Stomach (tissue), 9 donors: ENCODE results near the gene COPS2. TPM values are rescaled to one million over a fixed set of nuclear protein-coding genes. Genes with fewer than 3 reads are reported as not detected.

Experiments
- DNase-seq, 2 donors: peaks; one replicate each; pipeline versions ENCODE4 v3.0.0 to v3.0.0-alpha.2; 2013 to 2019
- H3K27ac ChIP-seq, 5 donors: fragments of 200-600 bp in 4 of 5; sonication (generic) in 4 of 5; one replicate each; pipeline ENCODE4 v1.5.1; 2013 to 2019; ENCODE audit warnings: mild to moderate bottlenecking in 1 of 5, moderate library complexity in 1 of 5
- H3K27me3 ChIP-seq, 3 donors: fragments of 200-600 bp; sonication (generic); one replicate each; pipeline ENCODE4 v1.5.1; 2017 to 2019; ENCODE audit warnings: mixed run types in 1 of 3
- H3K36me3 ChIP-seq, 4 donors: fragments of 200-600 bp; sonication (generic); 1 replicate in 3 of 4; 2 replicates in 1 of 4; pipeline ENCODE4 v1.5.1; 2016 to 2019
- H3K4me1 ChIP-seq, 4 donors: fragments of 200-600 bp; sonication (generic); one replicate each; pipeline ENCODE4 v1.5.1; 2016 to 2019
- H3K4me3 ChIP-seq, 4 donors: fragments of 200-600 bp; sonication (generic) in 3 of 4; one replicate each; pipeline ENCODE4 v1.5.1; 2016 to 2019; ENCODE audit warnings: mild to moderate bottlenecking in 1 of 4
- H3K9me3 ChIP-seq, 4 donors: fragments of 200-600 bp; sonication (generic); one replicate each; pipeline ENCODE4 v1.5.1; 2016 to 2019
- EP300 ChIP-seq: sonication (generic); formaldehyde crosslinking; IDR thresholded peaks from one replicate; pipeline ENCODE4 v1.6.1; 2017; ENCODE audit warnings: antibody characterized with exemption
- POLR2A ChIP-seq, 4 donors: fragments of 450-650 bp; IDR thresholded peaks; one replicate each; pipeline ENCODE4 v1.6.1; 2016; ENCODE audit warnings: antibody characterized with exemption in 4 of 4, control low read depth in 2 of 4, mild to moderate bottlenecking in 1 of 4, moderate library complexity in 1 of 4
- POLR2AphosphoS5 ChIP-seq, 3 donors: sonication (generic); formaldehyde crosslinking; IDR thresholded peaks; one replicate each; pipeline ENCODE4 v1.6.1; 2016; ENCODE audit warnings: antibody characterized with exemption in 3 of 3
- WGBS, 5 donors: extraction: QIAGEN DNeasy Blood & Tissue Kit in 3 of 5; methylation state at CpG; one replicate each; pipeline versions ENCODE4 v1.1.5 to v1.1.7; 2013 to 2018; 5-methylcytosine and 5-hydroxymethylcytosine counted together
- intact Hi-C: fragments of 100-400 bp; cut with DNase I; formaldehyde crosslinking; loops from one replicate; pipeline ENCODE4 v1.15.1; 2023; ENCODE audit warnings: low total_unique reads
- polyA plus RNA-seq, 3 donors: library from polyadenylated mRNA; stranded (reverse); fragments of 200-250 nt; gene quantifications; one replicate each; pipeline ENCODE4 v1.2.3, GENCODE V29; 2013
- total RNA-seq, 5 donors: library from RNA; depleted of rRNA; stranded (reverse); fragments of >200 nt; gene quantifications; one replicate each; pipeline versions ENCODE4 v1.1.0 to v1.2.3, GENCODE V29; 2014 to 2016
- TF ChIP-seq, protein P1 (sequence below), 7 experiments: fragments of 450-650 bp in 4 of 7; fragments of 200-600 bp in 3 of 7; sonication (generic) in 3 of 7; IDR thresholded peaks; one replicate each; pipeline ENCODE4 v1.5.1; 2016 to 2019; ENCODE audit warnings: antibody characterized with exemption in 7 of 7, control low read depth in 2 of 7, mild to moderate bottlenecking in 1 of 7
- donor health status: healthy with polysubstance abuse.
- donor health status: Bipolar disorder and iron deficiency.
- donor health status: healthy.

Gene COPS2
- total and polyA plus RNA-seq, 8 donors: 4.3 to 134 (median 52.6) TPM

DNA sequence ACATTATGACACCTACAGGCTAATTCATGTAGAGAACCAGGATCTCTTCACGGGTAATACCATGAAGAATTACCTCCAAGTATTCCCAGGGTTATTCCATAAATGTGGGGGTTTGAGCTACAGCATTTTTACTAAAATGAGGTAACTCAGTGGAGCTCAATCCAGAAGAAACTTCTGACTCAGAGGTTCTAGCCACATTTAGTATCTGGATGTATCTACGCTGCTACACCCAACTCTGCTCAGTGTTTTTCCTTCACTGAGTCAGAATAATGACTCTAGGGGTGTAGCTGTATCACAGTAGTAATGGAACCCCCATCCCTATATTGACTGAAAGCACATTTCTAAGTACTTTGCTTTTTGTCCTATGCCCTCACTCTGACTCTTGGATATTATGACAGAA is 52.4 kb downstream of the COPS2 start:
- no peak for DNase-seq
- Histone ChIP-seq H3K9me3 (no peaks in the 10 kb centered on the region), H3K27ac (no peak overlapping the region), H3K36me3 (peaks cover 6 to 21% (median 18%) of the 10 kb centered on the region in 4 donors), H3K27me3 (no peaks in the 10 kb centered on the region), H3K4me1 (no peaks in the 10 kb centered on the region), H3K4me3 (no peak overlapping the region)
- intact Hi-C loops: no loop called here
- 64 to 96% (median 93%) methylated on average over 2 of the region's 2 CpGs for WGBS, 5 donors
- TF ChIP-seq, protein P1, sequence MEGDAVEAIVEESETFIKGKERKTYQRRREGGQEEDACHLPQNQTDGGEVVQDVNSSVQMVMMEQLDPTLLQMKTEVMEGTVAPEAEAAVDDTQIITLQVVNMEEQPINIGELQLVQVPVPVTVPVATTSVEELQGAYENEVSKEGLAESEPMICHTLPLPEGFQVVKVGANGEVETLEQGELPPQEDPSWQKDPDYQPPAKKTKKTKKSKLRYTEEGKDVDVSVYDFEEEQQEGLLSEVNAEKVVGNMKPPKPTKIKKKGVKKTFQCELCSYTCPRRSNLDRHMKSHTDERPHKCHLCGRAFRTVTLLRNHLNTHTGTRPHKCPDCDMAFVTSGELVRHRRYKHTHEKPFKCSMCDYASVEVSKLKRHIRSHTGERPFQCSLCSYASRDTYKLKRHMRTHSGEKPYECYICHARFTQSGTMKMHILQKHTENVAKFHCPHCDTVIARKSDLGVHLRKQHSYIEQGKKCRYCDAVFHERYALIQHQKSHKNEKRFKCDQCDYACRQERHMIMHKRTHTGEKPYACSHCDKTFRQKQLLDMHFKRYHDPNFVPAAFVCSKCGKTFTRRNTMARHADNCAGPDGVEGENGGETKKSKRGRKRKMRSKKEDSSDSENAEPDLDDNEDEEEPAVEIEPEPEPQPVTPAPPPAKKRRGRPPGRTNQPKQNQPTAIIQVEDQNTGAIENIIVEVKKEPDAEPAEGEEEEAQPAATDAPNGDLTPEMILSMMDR (IDR thresholded peaks at IDR 0.05): no peak
- TF ChIP-seq POLR2A (IDR thresholded peaks at IDR 0.05) (no peak), EP300 (no peak), POLR2AphosphoS5 (IDR thresholded peaks at IDR 0.05) (no peak)

DNA sequence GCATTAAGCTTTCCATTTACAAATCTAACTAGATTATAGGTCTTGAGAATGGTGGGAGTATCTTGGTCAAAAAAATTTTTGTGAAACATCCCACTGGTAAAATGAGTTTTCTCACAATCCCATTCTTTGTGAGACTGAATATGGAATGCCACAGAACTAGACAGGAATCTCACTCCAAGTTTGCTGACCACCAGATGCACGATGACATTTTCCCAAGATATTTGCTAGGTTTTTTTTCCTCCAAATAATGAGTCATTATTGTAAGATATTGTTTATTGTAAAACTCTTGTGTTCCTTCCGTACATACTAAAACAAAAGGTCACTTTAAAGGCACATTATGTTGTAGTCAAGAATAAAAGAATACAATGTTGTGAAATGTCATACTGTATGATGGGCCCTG is 53.9 kb downstream of the COPS2 start:
- intact Hi-C loops: no loop called here
- no peaks in the 10 kb centered on the region for H3K4me1 ChIP-seq
- TF ChIP-seq POLR2AphosphoS5 (IDR thresholded peaks at IDR 0.05): no peak
- no peak for TF ChIP-seq POLR2A (IDR thresholded peaks at IDR 0.05)
- TF ChIP-seq EP300: no peak
- TF ChIP-seq, protein P1 (IDR thresholded peaks at IDR 0.05): no peak

GRCh38 chr15:49096090-49096750 is 59.2 kb downstream of the COPS2 start:
- no peaks in the 10 kb centered on the region for H3K27me3 ChIP-seq
- no peaks in the 10 kb centered on the region for H3K36me3 ChIP-seq
- H3K27ac ChIP-seq: no peak overlapping the region
- H3K4me1 ChIP-seq: no peaks in the 10 kb centered on the region
- no peak for DNase-seq
- no peak overlapping the region for H3K4me3 ChIP-seq
- TF ChIP-seq POLR2A (IDR thresholded peaks at IDR 0.05): no peak
- TF ChIP-seq, protein P1 (IDR thresholded peaks at IDR 0.05): no peak
- no peak for TF ChIP-seq EP300
- TF ChIP-seq POLR2AphosphoS5 (IDR thresholded peaks at IDR 0.05): no peak
- H3K9me3 ChIP-seq: no peaks in the 10 kb centered on the region
- intact Hi-C loops: no loop called here

More for the DNA sequence above, 53.9 kb downstream of the COPS2 start:
- Histone ChIP-seq H3K36me3 (peaks cover 6 to 21% (median 18%) of the 10 kb centered on the region in 4 donors), H3K27me3 (no peaks in the 10 kb centered on the region), H3K9me3 (no peaks in the 10 kb centered on the region), H3K4me3 (no peak overlapping the region), H3K27ac (no peak overlapping the region)
- 66 to 85% (median 76%) methylated on average over 2 of the region's 2 CpGs for WGBS, 5 donors
- DNase-seq: no peak

DNA sequence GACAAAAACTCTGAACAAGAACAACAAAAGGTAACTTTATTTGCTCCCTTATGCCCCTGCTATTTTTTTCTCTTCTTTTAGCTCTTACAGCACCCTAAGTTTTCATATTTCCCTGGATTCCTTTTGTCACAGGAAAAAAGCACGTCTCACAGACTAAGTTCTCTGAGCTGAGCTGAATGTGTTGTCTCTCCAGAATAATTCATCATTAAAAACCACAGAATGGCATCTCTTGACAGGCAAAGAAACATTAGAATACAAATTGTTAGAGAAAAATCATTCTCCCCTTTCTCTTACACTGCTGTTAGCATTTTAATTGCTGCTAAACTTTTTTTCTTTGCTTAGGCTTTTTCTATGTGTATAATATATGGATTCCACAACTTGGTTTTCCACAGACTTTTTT is 60.5 kb downstream of the COPS2 start:
- TF ChIP-seq EP300 (no peak), POLR2A (IDR thresholded peaks at IDR 0.05) (no peak), POLR2AphosphoS5 (IDR thresholded peaks at IDR 0.05) (no peak)
- TF ChIP-seq, protein P1 (IDR thresholded peaks at IDR 0.05): no peak
- Histone ChIP-seq H3K36me3 (no peaks in the 10 kb centered on the region), H3K27ac (no peak overlapping the region), H3K4me3 (no peak overlapping the region), H3K27me3 (no peaks in the 10 kb centered on the region), H3K4me1 (no peaks in the 10 kb centered on the region), H3K9me3 (no peaks in the 10 kb centered on the region)
- intact Hi-C loops: no loop called here
- 60 to 81% (median 64%) methylated on average over 1 of the region's 1 CpG for WGBS, 5 donors
- no peak for DNase-seq
